NCI-H2227 (cell line): ENCODE measurements around the gene FAM180A.
"Not testable (repeated sequence)": the region's sequence is repeated elsewhere in the genome, so short reads cannot be mapped to it uniquely, and the experiment has no call there.

Experiments used
- DNase-seq: peaks from one replicate; lab custom pipeline; 2025; ENCODE audit not compliant: unreplicated experiment; lab: John Stamatoyannopoulos, UW

Gene FAM180A

DNA sequence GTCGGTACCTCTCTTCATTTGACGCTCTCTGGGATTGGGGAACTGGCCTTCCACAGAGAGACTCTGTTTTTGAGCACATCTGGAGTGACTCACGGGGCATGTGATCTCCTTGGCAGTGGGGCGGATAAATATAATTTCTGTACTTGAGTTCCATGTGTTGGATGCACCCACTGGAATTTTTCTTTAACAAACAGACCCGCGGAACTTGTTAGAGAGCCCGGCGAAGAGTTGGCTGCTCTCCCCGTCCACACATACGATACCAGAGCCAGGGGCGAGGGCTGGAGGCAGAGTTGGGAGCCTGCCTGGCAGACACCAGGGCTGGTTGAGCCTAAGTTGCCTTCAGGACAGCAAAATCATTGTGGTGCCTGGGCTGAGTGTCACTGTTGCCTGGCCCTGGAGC, at the start of gene FAM180A:
TSS of gene FAM180A (minus strand) at position 44 of the 400 bp plus-strand sequence. CDS start 233 bp downstream, outside the sequence.
- no peak for DNase-seq

- no peak for DNase-seq
These were observed 49.5 kb upstream of the FAM180A start for GRCh38 chr7:135798095-135798494.

DNA sequence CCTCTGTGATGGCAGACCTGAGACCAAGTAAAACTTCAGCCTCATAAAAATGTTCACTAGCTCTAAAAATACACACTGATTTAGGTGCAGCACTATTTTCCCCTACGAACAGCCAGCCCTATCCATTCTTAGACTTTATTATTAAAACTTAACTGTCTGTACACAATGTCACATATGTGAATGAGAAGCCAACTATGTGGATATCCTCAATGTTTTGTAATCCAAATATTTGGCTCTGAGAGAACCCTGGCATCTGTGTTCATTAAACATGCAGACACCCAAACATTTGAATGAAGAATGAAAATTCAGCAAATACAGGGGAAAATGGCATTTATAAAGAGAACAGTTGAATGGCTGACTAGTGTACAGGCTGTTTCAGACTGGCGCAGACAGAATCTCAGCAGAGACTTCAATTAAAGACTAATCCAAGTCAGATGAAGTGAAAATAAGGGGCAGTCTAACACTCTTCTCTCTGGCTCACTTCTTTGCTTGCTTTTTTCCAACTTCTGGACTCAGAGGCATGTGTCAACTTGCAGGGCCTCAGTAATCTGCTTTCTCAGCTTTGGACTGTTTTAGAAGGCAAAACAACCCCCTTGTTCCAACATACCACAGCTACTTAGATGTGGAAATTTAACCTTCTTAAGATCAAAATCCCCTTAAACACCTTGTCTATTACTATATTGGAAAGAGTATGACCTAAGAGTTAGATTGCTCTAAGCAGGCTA, 47.4 kb upstream of the FAM180A start:
- DNase-seq: no peak

DNA sequence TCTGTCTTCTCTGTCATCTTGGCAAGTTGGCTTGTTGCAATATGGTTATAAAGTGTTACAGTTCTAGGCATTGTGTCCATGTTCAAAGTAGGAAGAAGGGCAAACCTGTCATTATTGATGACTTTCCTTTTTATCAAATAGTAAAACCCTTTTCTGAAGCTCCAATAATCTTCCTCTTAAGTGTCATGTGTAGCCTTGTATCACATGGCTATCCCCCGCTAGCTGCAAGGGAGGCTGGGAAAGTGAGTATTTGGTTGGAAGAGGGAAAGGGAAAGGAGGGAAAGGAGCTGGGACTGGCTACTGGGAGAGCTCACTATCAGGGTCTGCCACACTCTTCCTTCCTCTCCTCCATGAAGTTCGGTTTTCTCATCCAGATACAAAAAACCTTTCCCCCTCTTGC, 45.2 kb upstream of the FAM180A start:
- no peak for DNase-seq

DNA sequence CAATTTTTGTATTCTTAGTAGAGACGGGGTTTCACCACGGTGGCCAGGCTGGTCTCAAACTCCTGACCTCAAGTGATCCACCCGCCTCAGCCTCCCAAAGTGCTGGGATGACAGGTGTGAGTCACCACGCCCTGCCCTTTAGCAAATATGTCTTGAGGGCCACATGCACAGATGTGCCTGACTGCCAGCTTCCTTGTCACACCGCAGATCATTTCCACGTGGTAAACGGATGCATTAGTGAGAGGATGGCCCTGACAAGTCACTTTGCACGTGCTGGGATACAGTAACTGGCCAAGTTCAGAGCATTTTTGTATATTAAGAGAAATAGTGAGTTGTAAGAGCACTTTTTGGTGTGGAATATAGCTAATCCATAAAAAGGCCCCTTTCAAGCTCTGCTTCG, 44.3 kb upstream of the FAM180A start:
- no peak for DNase-seq

GRCh38 chr7:135792363-135792668, 43.7 kb upstream of the FAM180A start:
- no peak for DNase-seq

- DNase-seq: no peak
These were observed 43.1 kb upstream of the FAM180A start for GRCh38 chr7:135791543-135792362.

- no peak for DNase-seq
These were observed 41.9 kb upstream of the FAM180A start for GRCh38 chr7:135790371-135790977.

GRCh38 chr7:135789956-135790355, 41.3 kb upstream of the FAM180A start:
- no peak for DNase-seq

DNA sequence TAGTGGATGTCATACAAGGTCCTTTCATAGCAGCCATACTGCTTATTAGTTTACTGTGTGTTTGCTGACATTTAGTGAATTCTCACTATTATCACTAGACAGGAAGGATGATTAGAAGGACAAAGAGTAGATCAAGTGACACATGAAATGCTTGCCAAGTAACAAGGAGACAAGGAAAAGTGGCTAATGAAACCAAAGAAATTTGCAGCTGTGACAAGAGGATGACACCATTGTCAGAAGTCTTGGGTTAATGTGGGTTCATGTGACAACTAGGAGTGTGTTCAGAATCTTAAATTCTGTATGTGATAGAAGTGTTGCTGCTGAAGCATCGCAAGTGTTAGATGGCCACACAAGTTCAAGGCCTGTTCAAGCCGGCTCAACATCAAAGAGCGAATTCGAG, 40.8 kb upstream of the FAM180A start:
- DNase-seq: no peak

DNA sequence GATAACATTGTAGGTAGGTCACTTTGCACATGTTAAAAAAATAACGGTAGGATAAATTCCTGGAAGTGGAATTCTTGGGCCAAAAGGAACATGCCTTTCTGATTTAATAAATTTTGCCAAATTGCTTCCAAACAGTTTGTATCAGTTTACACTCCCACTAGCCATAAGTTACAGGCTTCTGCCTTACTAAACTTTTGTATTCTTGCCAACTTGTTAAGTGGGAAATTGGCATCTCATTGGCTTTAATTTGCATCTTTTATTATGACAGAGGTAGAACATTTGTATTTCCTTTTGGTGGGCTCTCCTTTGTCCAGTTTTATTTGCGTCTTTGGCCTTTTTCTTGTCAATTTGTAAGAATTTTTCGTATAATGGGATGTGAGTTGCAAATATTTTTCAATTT, 38.3 kb upstream of the FAM180A start:
- no peak for DNase-seq

DNA sequence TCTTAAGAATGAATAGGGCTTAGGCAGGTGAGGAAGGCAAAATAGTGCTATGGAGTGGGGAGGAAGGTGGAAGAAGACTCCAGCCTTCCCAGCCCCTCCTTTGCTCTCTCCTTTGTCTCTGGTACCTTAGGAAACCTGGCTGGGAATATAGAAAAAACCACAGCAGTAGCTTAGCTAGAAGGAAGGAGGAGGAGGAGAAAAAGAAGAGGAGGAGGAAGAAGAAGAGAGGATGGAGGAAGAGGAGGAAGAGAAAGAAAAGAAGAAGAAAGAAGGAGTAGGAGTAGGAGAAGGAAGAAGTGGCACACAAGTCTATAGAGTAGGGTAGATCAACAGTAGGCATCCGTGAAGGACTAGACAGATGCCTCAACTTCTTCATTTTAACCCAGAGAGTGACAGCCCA, 36.5 kb upstream of the FAM180A start:
- no peak for DNase-seq

GRCh38 chr7:135784013-135784412, 35.4 kb upstream of the FAM180A start:
- no peak for DNase-seq

GRCh38 chr7:135782801-135783200, 34.2 kb upstream of the FAM180A start:
- DNase-seq: no peak

GRCh38 chr7:135782377-135782776, 33.8 kb upstream of the FAM180A start:
- no peak for DNase-seq

- DNase-seq: no peak
These were observed 29.2 kb upstream of the FAM180A start for GRCh38 chr7:135777626-135778398.

- not testable (repeated sequence) for DNase-seq
These were observed 27.3 kb upstream of the FAM180A start for GRCh38 chr7:135775915-135776314.

GRCh38 chr7:135775230-135775629, 26.6 kb upstream of the FAM180A start:
- DNase-seq: no peak

DNA sequence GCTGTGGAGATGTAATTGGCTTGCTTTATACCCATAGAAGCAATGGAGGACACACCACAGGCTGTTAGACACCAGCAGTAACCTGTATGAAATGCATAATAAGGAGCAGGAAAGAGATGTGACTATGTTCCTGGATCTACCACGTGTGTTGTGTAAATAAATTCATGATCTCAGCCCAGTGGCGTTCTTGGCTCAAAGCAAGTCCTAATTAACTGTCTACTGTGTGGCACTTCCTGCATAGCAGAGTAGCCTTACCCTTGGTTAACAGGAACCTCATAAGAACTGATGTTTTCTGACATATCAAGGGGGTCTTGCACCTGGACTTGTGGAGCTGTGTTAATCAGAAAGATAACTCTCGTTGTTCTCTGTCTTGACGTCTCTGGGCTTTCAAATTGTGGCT, 25.7 kb upstream of the FAM180A start:
- no peak for DNase-seq

- no peak for DNase-seq
These were observed 24.9 kb upstream of the FAM180A start for GRCh38 chr7:135773464-135773863.

DNA sequence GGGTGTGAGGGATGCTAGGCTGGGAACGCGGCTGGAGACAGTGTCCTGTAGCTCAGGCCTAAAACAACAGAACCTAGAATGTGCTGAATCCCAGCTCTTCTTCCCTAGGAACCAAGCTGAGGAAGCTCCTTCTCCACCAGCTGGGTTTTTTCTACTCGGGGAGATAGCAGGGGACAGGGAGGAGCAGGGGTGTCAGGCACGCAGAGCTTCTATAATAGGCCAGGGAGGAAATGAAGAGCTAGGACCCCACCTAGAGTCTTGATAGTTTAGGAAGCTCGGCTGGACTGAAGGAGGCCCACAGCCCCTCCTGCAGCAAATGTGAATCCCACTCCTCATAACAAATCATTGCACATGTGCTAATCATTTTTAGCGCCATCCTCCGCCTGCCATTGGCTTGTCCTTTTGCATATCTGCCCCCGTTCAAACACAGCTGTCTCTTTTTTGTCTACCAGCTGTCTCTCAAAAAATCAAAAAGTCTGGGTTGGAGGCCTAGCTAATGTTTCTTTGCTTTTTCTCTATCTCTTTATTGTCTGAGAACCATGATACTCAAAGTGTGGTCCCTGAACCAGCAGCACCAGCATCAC, 24.1 kb upstream of the FAM180A start:
- DNase-seq: no peak
